Measurements from ENCODE around the gene SF3A2. TPM values are rescaled to one million over a fixed set of nuclear protein-coding genes. Genes with fewer than 3 reads are reported as not detected.

Gene SF3A2
- total RNA-seq, 1 donor from 2014 or later = 107 TPM

DNA sequence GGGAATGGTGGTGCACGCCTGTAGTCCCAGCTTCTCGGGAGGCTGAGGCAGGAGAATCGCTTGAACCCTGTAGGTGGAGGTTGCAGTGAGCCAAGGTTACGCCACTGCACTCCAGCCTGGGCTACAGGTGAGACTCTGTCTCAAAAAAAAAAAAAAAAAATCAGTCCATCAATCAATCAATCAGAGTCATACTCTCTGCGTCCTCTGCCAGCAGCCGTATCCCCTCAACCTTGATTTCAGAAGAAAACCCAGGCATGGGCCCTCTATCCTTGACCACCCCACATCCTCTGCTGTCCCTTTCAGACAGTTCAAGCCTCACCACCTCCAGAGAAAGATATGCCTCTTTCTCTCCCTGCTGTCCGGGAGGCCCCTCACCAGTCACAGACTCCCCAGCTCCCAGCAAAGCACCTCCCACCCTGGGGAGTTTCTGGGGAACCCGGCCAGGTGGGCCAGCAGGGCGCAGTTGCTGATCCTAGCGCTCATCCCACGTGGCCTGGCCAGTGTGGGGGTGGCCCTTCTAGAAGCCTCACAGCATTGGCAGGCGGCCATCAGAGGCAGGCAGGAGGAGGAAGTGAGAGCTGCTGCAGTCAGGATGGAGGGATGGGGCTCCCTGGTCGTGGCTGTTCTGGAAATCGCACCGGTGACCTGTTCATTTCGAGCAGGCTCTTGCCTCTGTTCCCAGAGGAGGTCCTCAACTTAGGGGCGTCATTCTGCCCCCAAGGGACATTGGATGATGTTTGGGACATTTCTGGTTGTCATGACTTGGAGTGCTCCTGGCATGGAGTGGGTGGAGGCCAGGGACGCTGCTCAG is 29.8 kb downstream of the SF3A2 start:
- Mint-ChIP-seq H3K4me3 (peak overlapping the region; percentile 60), H3K36me3 (ENCODE audit: low read depth) (peaks cover 9% of the 10 kb centered on the region), H3K27ac (peak overlapping the region; percentile 88), H3K27me3 (no peaks in the 10 kb centered on the region), H3K4me1 (peaks cover 46% of the 10 kb centered on the region), H3K9me3 (no peaks in the 10 kb centered on the region)
- TF ChIP-seq, protein P1, sequence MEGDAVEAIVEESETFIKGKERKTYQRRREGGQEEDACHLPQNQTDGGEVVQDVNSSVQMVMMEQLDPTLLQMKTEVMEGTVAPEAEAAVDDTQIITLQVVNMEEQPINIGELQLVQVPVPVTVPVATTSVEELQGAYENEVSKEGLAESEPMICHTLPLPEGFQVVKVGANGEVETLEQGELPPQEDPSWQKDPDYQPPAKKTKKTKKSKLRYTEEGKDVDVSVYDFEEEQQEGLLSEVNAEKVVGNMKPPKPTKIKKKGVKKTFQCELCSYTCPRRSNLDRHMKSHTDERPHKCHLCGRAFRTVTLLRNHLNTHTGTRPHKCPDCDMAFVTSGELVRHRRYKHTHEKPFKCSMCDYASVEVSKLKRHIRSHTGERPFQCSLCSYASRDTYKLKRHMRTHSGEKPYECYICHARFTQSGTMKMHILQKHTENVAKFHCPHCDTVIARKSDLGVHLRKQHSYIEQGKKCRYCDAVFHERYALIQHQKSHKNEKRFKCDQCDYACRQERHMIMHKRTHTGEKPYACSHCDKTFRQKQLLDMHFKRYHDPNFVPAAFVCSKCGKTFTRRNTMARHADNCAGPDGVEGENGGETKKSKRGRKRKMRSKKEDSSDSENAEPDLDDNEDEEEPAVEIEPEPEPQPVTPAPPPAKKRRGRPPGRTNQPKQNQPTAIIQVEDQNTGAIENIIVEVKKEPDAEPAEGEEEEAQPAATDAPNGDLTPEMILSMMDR (IDR thresholded peaks at IDR 0.05) = no peak
- POLR2A ChIA-PET = interaction anchor here (0.6 to 1.4 kb wide), 7 partner anchors 8 to 358 kb away, joined by 3 to 10 read pairs (median 5); partner anchors contain the start of genes GADD45B and TIMM13
- CTCF ChIA-PET = interaction anchor here (1.2 kb wide), 1 partner anchor 13 kb away, joined by 3 read pairs; no protein-coding TSS in a partner anchor
- intact Hi-C loops (cut with micrococcal nuclease) = no loop called here
- DNase-seq (peak; percentile 58), ATAC-seq (ENCODE audit: low read depth) (peak; percentile 14)

DNA sequence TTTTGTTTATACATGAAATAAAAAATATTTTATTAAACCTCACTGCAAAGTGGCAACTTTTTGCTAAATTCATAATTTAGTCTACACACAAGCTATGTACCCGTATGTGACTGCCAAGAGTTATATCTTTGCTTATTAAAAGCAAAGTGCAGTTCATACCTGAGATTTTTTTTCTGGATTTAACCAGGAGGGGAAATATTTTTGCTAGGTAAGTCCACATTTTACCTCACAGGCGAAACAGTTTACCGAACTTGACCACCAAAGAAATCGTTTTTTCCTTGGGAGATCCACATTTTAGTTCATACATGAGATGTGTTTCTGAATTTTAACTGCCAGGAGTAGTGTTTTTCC is 31.8 kb downstream of the SF3A2 start:
- no peak for DNase-seq
- no peaks in the 10 kb centered on the region for H3K27me3 Mint-ChIP-seq
- POLR2A ChIA-PET = interaction anchor here (0.6 to 7.8 kb wide), 4 partner anchors 8 to 291 kb away, joined by 3 to 131 read pairs (median 50); partner anchors contain the start of genes AMH and JSRP1
- intact Hi-C loops (cut with micrococcal nuclease) = no loop called here
- peak overlapping the region; percentile 92 for H3K4me3 Mint-ChIP-seq
- H3K36me3 Mint-ChIP-seq (ENCODE audit: low read depth) = peaks cover 25% of the 10 kb centered on the region
- TF ChIP-seq, protein P1 (IDR thresholded peaks at IDR 0.05) = no peak
- peak overlapping the region; percentile 37 for H3K27ac Mint-ChIP-seq
- CTCF ChIA-PET = no interaction called here
- peaks cover 59% of the 10 kb centered on the region for H3K4me1 Mint-ChIP-seq
- ATAC-seq (ENCODE audit: low read depth) = no peak
- no peaks in the 10 kb centered on the region for H3K9me3 Mint-ChIP-seq

DNA sequence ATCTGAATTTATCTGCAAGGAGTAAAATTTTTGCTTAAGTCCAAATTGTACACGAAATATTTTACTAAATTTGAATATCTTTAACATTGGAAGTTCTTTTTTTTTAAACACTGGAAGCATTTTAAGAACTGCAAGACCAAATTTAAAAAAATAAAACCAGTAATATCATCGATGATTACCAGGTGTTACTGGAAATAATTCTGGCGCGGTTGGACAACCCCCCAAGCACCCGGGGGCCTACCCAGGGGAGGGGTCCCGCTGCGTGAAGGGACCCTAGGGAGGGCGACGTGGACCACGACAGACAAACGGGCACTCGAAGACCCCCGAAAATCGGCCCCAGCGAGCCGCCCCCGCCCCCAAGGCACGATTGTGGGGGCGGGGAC is 32.2 kb downstream of the SF3A2 start:
- CTCF ChIA-PET = no interaction called here
- Mint-ChIP-seq H3K9me3 (no peaks in the 10 kb centered on the region), H3K27ac (peak overlapping the region; percentile 91), H3K27me3 (no peaks in the 10 kb centered on the region), H3K4me3 (peak overlapping the region; percentile 92), H3K4me1 (peaks cover 59% of the 10 kb centered on the region), H3K36me3 (ENCODE audit: low read depth) (peaks cover 28% of the 10 kb centered on the region)
- ATAC-seq (ENCODE audit: low read depth) = no peak
- intact Hi-C loops (cut with micrococcal nuclease) = loop anchor here (1.0 kb wide), 3 partner anchors 11 to 406 kb away; partner anchors contain the start of genes KLF16, PLEKHJ1 and SF3A2
- DNase-seq = no peak
- TF ChIP-seq, protein P1 (IDR thresholded peaks at IDR 0.05) = no peak
- POLR2A ChIA-PET = interaction anchor here (0.7 to 7.8 kb wide), 6 partner anchors 9 to 352 kb away, joined by 3 to 131 read pairs (median 56); partner anchors contain the start of genes AMH, JSRP1, PLEKHJ1 and SF3A2

DNA sequence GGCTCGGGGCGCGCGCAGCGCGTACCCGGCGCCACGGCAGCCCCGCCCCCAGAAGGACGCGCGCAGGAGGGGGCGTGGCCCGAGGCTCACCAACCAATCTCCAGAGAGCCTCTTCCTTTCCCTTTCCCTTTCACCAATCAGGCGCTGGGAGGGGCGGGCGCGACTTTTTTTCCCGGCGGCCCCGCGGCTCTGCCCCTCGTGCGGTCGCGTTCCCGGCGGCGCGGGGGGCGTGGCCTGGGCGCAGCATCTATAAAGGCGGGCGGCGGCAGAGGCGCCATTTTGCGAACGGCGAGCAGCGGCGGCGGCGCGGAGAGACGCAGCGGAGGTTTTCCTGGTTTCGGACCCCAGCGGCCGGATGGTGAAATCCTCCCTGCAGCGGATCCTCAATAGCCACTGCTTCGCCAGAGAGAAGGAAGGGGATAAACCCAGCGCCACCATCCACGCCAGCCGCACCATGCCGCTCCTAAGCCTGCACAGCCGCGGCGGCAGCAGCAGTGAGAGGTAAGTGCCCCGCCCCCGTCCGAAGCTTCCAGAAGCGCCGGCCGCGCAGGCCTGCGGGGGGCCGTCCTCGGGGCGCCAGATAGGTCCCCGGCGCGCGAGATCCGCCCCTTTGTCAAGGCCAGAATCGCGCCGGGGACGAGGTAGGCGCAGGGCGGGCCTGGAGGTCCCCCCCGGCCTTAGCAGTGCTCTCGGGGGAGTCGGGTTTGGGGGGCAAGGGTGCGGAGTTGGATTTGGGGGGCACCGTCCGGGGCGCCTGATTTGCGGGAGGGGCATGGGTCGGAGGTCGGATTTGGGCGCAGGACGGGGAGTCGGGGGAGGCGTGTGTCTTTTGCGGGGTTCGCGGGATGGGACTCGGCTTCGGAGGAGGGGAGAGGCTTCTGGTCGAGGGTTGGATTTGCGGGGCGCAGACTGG is 32.9 kb downstream of the SF3A2 start:
- peak; percentile 67 for ATAC-seq (ENCODE audit: low read depth)
- H3K4me1 Mint-ChIP-seq = peaks cover 60% of the 10 kb centered on the region
- peak overlapping the region; percentile 91 for H3K27ac Mint-ChIP-seq
- H3K36me3 Mint-ChIP-seq (ENCODE audit: low read depth) = peaks cover 34% of the 10 kb centered on the region
- intact Hi-C loops (cut with micrococcal nuclease) = loop anchor here (1.0 to 5.0 kb wide), 4 partner anchors 11 to 406 kb away; partner anchors contain the start of genes GADD45B, KLF16, PLEKHJ1 and SF3A2
- H3K27me3 Mint-ChIP-seq = no peaks in the 10 kb centered on the region
- TF ChIP-seq, protein P1 (IDR thresholded peaks at IDR 0.05) = no peak
- H3K4me3 Mint-ChIP-seq = peak overlapping the region; percentile 92
- ChIA-PET POLR2A (interaction anchor here (0.6 to 7.8 kb wide), 26 partner anchors 9 to 861 kb away, joined by 4 to 131 read pairs (median 7); partner anchors contain the start of genes AMH, AP3D1, DOT1L and GADD45B), CTCF (interaction anchor here (0.5 to 1.0 kb wide), 2 partner anchors 46 to 124 kb away, joined by 3 read pairs; no protein-coding TSS in a partner anchor)
- DNase-seq = peak; percentile 100
- no peaks in the 10 kb centered on the region for H3K9me3 Mint-ChIP-seq

All from activated B cell treated with CpG ODN at 0.5 μM for 24 hours (primary cell).